Tibial nerve (tissue), 4 donors: Measurements from ENCODE around the gene JARID2. TPM values are rescaled to one million over a fixed set of nuclear protein-coding genes. Genes with fewer than 3 reads are reported as not detected.

Experiments
- DNase-seq, 2 donors: peaks; one replicate each; pipeline ENCODE4 v3.0.0-alpha.2; 2019; ENCODE audit warnings: low spot score in 2 of 2
- H3K27ac ChIP-seq, 4 donors: fragments of 200-600 bp; sonication (generic) in 3 of 4; one replicate each; pipeline ENCODE4 v1.5.1; 2017 to 2019; ENCODE audit warnings: mild to moderate bottlenecking in 1 of 4
- H3K27me3 ChIP-seq, 2 donors: fragments of 200-600 bp; sonication (generic) in 1 of 2; one replicate each; pipeline versions ENCODE4 v1.5.1 to v1.6.0; 2017 to 2019
- H3K36me3 ChIP-seq, 3 donors: fragments of 200-600 bp; sonication (generic); one replicate each; pipeline ENCODE4 v1.5.1; 2018 to 2019
- H3K4me1 ChIP-seq, 4 donors: fragments of 200-600 bp; sonication (generic) in 3 of 4; one replicate each; pipeline ENCODE4 v1.5.1; 2017 to 2019
- H3K4me3 ChIP-seq, 4 donors: fragments of 200-600 bp; sonication (generic) in 3 of 4; one replicate each; pipeline ENCODE4 v1.5.1; 2017 to 2019; ENCODE audit warnings: mild to moderate bottlenecking in 1 of 4, moderate library complexity in 1 of 4
- H3K9me3 ChIP-seq, 4 donors: fragments of 200-600 bp; sonication (generic) in 3 of 4; one replicate each; pipeline ENCODE4 v1.5.1; 2017 to 2019
- EP300 ChIP-seq, 2 donors: sonication (generic); formaldehyde crosslinking; IDR thresholded peaks; one replicate each; pipeline ENCODE4 v1.6.1; 2017; ENCODE audit warnings: antibody characterized with exemption in 2 of 2, mild to moderate bottlenecking in 1 of 2
- POLR2A ChIP-seq, 2 donors: fragments of 450-650 bp; IDR thresholded peaks; one replicate each; pipeline ENCODE4 v1.6.1; 2017; ENCODE audit warnings: antibody characterized with exemption in 2 of 2, mild to moderate bottlenecking in 2 of 2, moderate library complexity in 2 of 2
- WGBS, 2 donors: methylation state at CpG; one replicate each; pipeline ENCODE4 v1.1.5; 2018; 5-methylcytosine and 5-hydroxymethylcytosine counted together
- total RNA-seq, 4 donors: library from RNA; depleted of rRNA; stranded (reverse); fragments of >200 nt; gene quantifications; one replicate each; pipeline ENCODE4 v1.1.0, GENCODE V29; 2016
- TF ChIP-seq, protein P1 (sequence below), 5 experiments: fragments of 200-600 bp in 3 of 5; fragments of 450-650 bp in 2 of 5; sonication (generic) in 3 of 5; IDR thresholded peaks; one replicate each; pipeline ENCODE4 v1.5.1; 2016 to 2019; ENCODE audit warnings: antibody characterized with exemption in 5 of 5, mild to moderate bottlenecking in 3 of 5, moderate library complexity in 2 of 5

JARID2 gene
- total RNA-seq, 4 donors from 2014 or later, result 9.0 to 26.1 (median 9.8) TPM

DNA sequence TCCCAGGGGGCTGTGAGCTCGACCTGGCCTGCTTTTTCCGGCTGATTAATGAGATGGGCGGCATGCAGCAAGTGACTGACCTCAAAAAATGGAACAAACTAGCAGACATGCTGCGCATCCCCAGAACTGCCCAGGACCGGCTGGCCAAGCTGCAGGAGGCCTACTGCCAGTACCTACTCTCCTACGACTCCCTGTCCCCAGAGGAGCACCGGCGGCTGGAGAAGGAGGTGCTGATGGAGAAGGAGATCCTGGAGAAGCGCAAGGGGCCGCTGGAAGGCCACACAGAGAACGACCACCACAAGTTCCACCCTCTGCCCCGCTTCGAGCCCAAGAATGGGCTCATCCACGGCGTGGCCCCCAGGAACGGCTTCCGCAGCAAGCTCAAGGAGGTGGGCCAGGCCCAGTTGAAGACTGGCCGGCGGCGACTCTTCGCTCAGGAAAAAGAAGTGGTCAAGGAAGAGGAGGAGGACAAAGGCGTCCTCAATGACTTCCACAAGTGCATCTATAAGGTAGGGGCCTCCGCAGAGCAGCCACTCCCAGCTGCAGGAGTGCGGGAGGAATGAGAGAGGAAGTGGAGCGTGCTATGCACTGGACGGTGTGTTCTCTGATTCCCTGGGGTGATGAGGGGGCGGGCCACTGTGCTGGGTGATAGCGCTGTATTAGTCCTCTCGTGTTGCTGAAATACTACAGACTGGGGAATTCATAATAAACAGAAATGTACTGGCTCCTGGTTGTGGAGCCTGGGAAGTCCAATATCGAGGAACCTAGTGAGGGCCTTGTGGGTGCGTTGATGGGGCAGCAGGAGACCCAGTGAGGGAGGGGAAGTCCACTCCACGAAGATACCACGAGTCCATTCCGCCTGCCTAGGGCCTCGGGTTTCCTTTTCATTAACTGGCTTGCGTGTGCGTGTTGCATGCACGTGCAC lies 255.3 kb downstream of the JARID2 start:
- no peak for DNase-seq
- Histone ChIP-seq H3K27ac (no peak overlapping the region), H3K4me3 (no peak overlapping the region), H3K36me3 (peaks cover 0 to 42% (median 5%) of the 10 kb centered on the region in 3 donors), H3K27me3 (no peaks in the 10 kb centered on the region), H3K9me3 (no peaks in the 10 kb centered on the region), H3K4me1 (peaks cover 0 to 52% (median 25%) of the 10 kb centered on the region in 4 donors)
- TF ChIP-seq, protein P1, sequence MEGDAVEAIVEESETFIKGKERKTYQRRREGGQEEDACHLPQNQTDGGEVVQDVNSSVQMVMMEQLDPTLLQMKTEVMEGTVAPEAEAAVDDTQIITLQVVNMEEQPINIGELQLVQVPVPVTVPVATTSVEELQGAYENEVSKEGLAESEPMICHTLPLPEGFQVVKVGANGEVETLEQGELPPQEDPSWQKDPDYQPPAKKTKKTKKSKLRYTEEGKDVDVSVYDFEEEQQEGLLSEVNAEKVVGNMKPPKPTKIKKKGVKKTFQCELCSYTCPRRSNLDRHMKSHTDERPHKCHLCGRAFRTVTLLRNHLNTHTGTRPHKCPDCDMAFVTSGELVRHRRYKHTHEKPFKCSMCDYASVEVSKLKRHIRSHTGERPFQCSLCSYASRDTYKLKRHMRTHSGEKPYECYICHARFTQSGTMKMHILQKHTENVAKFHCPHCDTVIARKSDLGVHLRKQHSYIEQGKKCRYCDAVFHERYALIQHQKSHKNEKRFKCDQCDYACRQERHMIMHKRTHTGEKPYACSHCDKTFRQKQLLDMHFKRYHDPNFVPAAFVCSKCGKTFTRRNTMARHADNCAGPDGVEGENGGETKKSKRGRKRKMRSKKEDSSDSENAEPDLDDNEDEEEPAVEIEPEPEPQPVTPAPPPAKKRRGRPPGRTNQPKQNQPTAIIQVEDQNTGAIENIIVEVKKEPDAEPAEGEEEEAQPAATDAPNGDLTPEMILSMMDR (IDR thresholded peaks at IDR 0.05), result no peak
- no peak for TF ChIP-seq POLR2A (IDR thresholded peaks at IDR 0.05)
- 92 to 95% methylated on average over 38 of the region's 38 CpGs for WGBS, 2 donors

- H3K27me3 ChIP-seq, result no peaks in the 10 kb centered on the region
- DNase-seq, result no peak
- H3K4me1 ChIP-seq, result peaks cover 0 to 55% (median 25%) of the 10 kb centered on the region in 4 donors
- peak overlapping the region in 2 of 4 donors; percentile 49 to 50 for H3K27ac ChIP-seq
- TF ChIP-seq EP300 (IDR thresholded peaks at IDR 0.05), result no peak
- TF ChIP-seq POLR2A (IDR thresholded peaks at IDR 0.05), result no peak
- TF ChIP-seq, protein P1 (IDR thresholded peaks at IDR 0.05), result no peak
- peaks cover 0 to 35% (median 0%) of the 10 kb centered on the region in 3 donors for H3K36me3 ChIP-seq
- no peak overlapping the region for H3K4me3 ChIP-seq
- WGBS, 2 donors, result 52 to 62% methylated on average over 17 to 18 of the region's 19 CpGs
- H3K9me3 ChIP-seq, result no peaks in the 10 kb centered on the region
Measured at GRCh38 chr6:15501826-15502445, 256.1 kb downstream of the JARID2 start.

GRCh38 chr6:15502446-15503345 lies 256.8 kb downstream of the JARID2 start:
- no peak overlapping the region for H3K4me3 ChIP-seq
- TF ChIP-seq EP300 (IDR thresholded peaks at IDR 0.05) (no peak), POLR2A (IDR thresholded peaks at IDR 0.05) (no peak)
- TF ChIP-seq, protein P1 (IDR thresholded peaks at IDR 0.05), result no peak
- H3K9me3 ChIP-seq, result no peaks in the 10 kb centered on the region
- H3K27ac ChIP-seq, result peak overlapping the region in 3 of 4 donors; percentile 2 to 50 (median 49)
- DNase-seq, result no peak
- peaks cover 0 to 35% (median 0%) of the 10 kb centered on the region in 3 donors for H3K36me3 ChIP-seq
- peaks cover 0 to 55% (median 25%) of the 10 kb centered on the region in 4 donors for H3K4me1 ChIP-seq
- H3K27me3 ChIP-seq, result no peaks in the 10 kb centered on the region
- 77 to 80% methylated on average over 20 of the region's 20 CpGs for WGBS, 2 donors

GRCh38 chr6:15503346-15503680 lies 257.4 kb downstream of the JARID2 start:
- Histone ChIP-seq H3K27ac (peak overlapping the region in 3 of 4 donors; percentile 2 to 86 (median 37)), H3K9me3 (no peaks in the 10 kb centered on the region), H3K4me1 (peaks cover 0 to 55% (median 25%) of the 10 kb centered on the region in 4 donors), H3K27me3 (no peaks in the 10 kb centered on the region), H3K36me3 (peaks cover 0 to 41% (median 0%) of the 10 kb centered on the region in 3 donors), H3K4me3 (no peak overlapping the region)
- WGBS, 2 donors, result 91 to 94% methylated on average over 6 of the region's 6 CpGs
- TF ChIP-seq POLR2A (IDR thresholded peaks at IDR 0.05), result no peak
- TF ChIP-seq, protein P1 (IDR thresholded peaks at IDR 0.05), result no peak
- TF ChIP-seq EP300 (IDR thresholded peaks at IDR 0.05), result no peak
- DNase-seq, result no peak
